ENCODE measurements around the gene INVS. TPM values are rescaled to one million over a fixed set of nuclear protein-coding genes. Genes with fewer than 3 reads are reported as not detected.

Gene INVS
- total and polyA plus RNA-seq, 4 donors: 5.7 to 28.1 (median 10.0) TPM

GRCh38 chr9:100340224-100340623 lies 241.2 kb downstream of the INVS start:
- no peak overlapping the region for H3K4me3 ChIP-seq (ENCODE audit: low read depth in 1 of 3, low read length in 3 of 3)
- H3K27ac ChIP-seq (ENCODE audit: low read depth in 1 of 2, low read length in 2 of 2): no peak overlapping the region
- DNase-seq (ENCODE audit: low spot score): no peak
- no peaks in the 10 kb centered on the region for H3K27me3 ChIP-seq (ENCODE audit: control insufficient read depth in 4 of 4, insufficient read depth in 4 of 4, low read length in 3 of 4)
- 99% methylated on average over 2 of the region's 2 CpGs for WGBS
- H3K9ac ChIP-seq (ENCODE audit: low read depth in 1 of 2, low read length in 2 of 2): no peak overlapping the region
- H3K9me3 ChIP-seq (ENCODE audit: control insufficient read depth in 4 of 4, low read length in 3 of 4): no peaks in the 10 kb centered on the region
- no peaks in the 10 kb centered on the region for H3K4me1 ChIP-seq (ENCODE audit: control insufficient read depth in 4 of 4, insufficient read depth in 4 of 4, low read length in 3 of 4)
- peaks cover 0 to 5% (median 2%) of the 10 kb centered on the region in 4 donors for H3K36me3 ChIP-seq (ENCODE audit: control insufficient read depth in 4 of 4, insufficient read depth in 3 of 4, low read depth in 1 of 4, low read length in 3 of 4)
- TF ChIP-seq FOXA1 (IDR thresholded peaks at IDR 0.05): no peak
- no peak for TF ChIP-seq REST (IDR thresholded peaks at IDR 0.05)
- no peak for TF ChIP-seq EGR1 (IDR thresholded peaks at IDR 0.05; ENCODE audit: low read depth in 2 of 2)
- TF ChIP-seq RXRA (IDR thresholded peaks at IDR 0.05): no peak
- TF ChIP-seq MAX (IDR thresholded peaks at IDR 0.05): no peak
- no peak for TF ChIP-seq NR2F2 (IDR thresholded peaks at IDR 0.05)
- TF ChIP-seq JUND (IDR thresholded peaks at IDR 0.05): no peak
- TF ChIP-seq SP1 (IDR thresholded peaks at IDR 0.05): no peak
- TF ChIP-seq CTCF (IDR thresholded peaks at IDR 0.05; ENCODE audit: low read depth, low read length, missing input control): no peak
- TF ChIP-seq ZBTB33 (IDR thresholded peaks at IDR 0.05): no peak
- TF ChIP-seq TAF1 (conservative IDR thresholded peaks at IDR 0.05): no peak

- H3K4me3 ChIP-seq (ENCODE audit: low read depth in 1 of 3, low read length in 3 of 3): no peak overlapping the region
- H3K27me3 ChIP-seq (ENCODE audit: control insufficient read depth in 4 of 4, insufficient read depth in 4 of 4, low read length in 3 of 4): no peaks in the 10 kb centered on the region
- no peak overlapping the region for H3K9ac ChIP-seq (ENCODE audit: low read depth in 1 of 2, low read length in 2 of 2)
- H3K4me1 ChIP-seq (ENCODE audit: control insufficient read depth in 4 of 4, insufficient read depth in 4 of 4, low read length in 3 of 4): no peaks in the 10 kb centered on the region
- DNase-seq (ENCODE audit: low spot score): no peak
- TF ChIP-seq EGR1 (IDR thresholded peaks at IDR 0.05; ENCODE audit: low read depth in 2 of 2) (no peak), TAF1 (conservative IDR thresholded peaks at IDR 0.05) (no peak), HNF4G (IDR thresholded peaks at IDR 0.05) (no peak), GABPA (IDR thresholded peaks at IDR 0.05 in 1 of 2, conservative IDR thresholded peaks at IDR 0.05 in 1 of 2) (no peak), HNF4A (conservative IDR thresholded peaks at IDR 0.05) (no peak), SP1 (IDR thresholded peaks at IDR 0.05) (no peak), RAD21 (IDR thresholded peaks at IDR 0.05) (no peak), RXRA (IDR thresholded peaks at IDR 0.05) (no peak), NR2F2 (IDR thresholded peaks at IDR 0.05) (no peak), ATF3 (IDR thresholded peaks at IDR 0.05) (no peak), FOXA2 (IDR thresholded peaks at IDR 0.05) (no peak)
- WGBS: 96% methylated on average over 3 of the region's 3 CpGs
- no peaks in the 10 kb centered on the region for H3K9me3 ChIP-seq (ENCODE audit: control insufficient read depth in 4 of 4, low read length in 3 of 4)
- H3K27ac ChIP-seq (ENCODE audit: low read depth in 1 of 2, low read length in 2 of 2): no peak overlapping the region
- peaks cover 0 to 5% (median 2%) of the 10 kb centered on the region in 4 donors for H3K36me3 ChIP-seq (ENCODE audit: control insufficient read depth in 4 of 4, insufficient read depth in 3 of 4, low read depth in 1 of 4, low read length in 3 of 4)
Observed at GRCh38 chr9:100341889-100342288, 242.8 kb downstream of the INVS start.

All from liver (tissue), 9 donors.